ENCODE data around the gene ASTN2. TPM values are rescaled to one million over a fixed set of nuclear protein-coding genes. Genes with fewer than 3 reads are reported as not detected.

Gene ASTN2
- total and polyA plus RNA-seq, 4 donors = 0.57 to 2.9 (median 1.4) TPM

DNA sequence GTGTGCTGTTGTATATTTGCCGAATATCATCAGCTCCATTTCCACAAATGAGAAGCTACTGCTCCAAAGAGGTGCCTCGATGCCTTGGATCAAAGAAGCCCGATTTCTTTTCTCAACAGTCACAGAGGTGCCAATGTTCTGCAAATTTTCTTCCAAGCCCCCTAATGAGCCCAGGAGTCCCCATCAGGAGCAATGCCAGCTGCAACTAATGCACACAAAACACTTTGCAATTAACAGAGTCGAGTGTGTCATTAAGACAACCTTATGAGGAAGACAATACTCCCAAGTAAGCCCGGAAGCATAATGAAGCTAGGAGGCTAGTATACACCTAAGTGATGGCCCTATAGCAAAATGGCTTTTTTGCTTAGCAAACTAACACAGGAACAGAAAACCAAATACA is 480.7 kb downstream of the ASTN2 start:
- TF ChIP-seq JUND (IDR thresholded peaks at IDR 0.05) (no peak), RAD21 (IDR thresholded peaks at IDR 0.05) (no peak), SP1 (IDR thresholded peaks at IDR 0.05) (no peak), FOXA1 (IDR thresholded peaks at IDR 0.05) (no peak), TAF1 (conservative IDR thresholded peaks at IDR 0.05) (no peak), EGR1 (IDR thresholded peaks at IDR 0.05; ENCODE audit: low read depth in 2 of 2) (no peak), HNF4A (conservative IDR thresholded peaks at IDR 0.05) (no peak), GABPA (IDR thresholded peaks at IDR 0.05 in 1 of 2, conservative IDR thresholded peaks at IDR 0.05 in 1 of 2) (no peak), NR2F2 (IDR thresholded peaks at IDR 0.05) (no peak), RXRA (IDR thresholded peaks at IDR 0.05) (no peak), HNF4G (IDR thresholded peaks at IDR 0.05) (no peak), CTCF (IDR thresholded peaks at IDR 0.05; ENCODE audit: low read depth, low read length, missing input control) (no peak), YY1 (IDR thresholded peaks at IDR 0.05) (no peak), FOXA2 (IDR thresholded peaks at IDR 0.05) (no peak), ZBTB33 (IDR thresholded peaks at IDR 0.05) (no peak)
- TF ChIP-seq, protein P1, sequence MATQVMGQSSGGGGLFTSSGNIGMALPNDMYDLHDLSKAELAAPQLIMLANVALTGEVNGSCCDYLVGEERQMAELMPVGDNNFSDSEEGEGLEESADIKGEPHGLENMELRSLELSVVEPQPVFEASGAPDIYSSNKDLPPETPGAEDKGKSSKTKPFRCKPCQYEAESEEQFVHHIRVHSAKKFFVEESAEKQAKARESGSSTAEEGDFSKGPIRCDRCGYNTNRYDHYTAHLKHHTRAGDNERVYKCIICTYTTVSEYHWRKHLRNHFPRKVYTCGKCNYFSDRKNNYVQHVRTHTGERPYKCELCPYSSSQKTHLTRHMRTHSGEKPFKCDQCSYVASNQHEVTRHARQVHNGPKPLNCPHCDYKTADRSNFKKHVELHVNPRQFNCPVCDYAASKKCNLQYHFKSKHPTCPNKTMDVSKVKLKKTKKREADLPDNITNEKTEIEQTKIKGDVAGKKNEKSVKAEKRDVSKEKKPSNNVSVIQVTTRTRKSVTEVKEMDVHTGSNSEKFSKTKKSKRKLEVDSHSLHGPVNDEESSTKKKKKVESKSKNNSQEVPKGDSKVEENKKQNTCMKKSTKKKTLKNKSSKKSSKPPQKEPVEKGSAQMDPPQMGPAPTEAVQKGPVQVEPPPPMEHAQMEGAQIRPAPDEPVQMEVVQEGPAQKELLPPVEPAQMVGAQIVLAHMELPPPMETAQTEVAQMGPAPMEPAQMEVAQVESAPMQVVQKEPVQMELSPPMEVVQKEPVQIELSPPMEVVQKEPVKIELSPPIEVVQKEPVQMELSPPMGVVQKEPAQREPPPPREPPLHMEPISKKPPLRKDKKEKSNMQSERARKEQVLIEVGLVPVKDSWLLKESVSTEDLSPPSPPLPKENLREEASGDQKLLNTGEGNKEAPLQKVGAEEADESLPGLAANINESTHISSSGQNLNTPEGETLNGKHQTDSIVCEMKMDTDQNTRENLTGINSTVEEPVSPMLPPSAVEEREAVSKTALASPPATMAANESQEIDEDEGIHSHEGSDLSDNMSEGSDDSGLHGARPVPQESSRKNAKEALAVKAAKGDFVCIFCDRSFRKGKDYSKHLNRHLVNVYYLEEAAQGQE (IDR thresholded peaks at IDR 0.05) = no peak
- TF ChIP-seq, protein P2, sequence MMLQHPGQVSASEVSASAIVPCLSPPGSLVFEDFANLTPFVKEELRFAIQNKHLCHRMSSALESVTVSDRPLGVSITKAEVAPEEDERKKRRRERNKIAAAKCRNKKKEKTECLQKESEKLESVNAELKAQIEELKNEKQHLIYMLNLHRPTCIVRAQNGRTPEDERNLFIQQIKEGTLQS (IDR thresholded peaks at IDR 0.05) = no peak
- TF ChIP-seq, protein P3, sequence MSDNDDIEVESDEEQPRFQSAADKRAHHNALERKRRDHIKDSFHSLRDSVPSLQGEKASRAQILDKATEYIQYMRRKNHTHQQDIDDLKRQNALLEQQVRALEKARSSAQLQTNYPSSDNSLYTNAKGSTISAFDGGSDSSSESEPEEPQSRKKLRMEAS (IDR thresholded peaks at IDR 0.05) = no peak
- WGBS = 72% methylated on average over 5 of the region's 5 CpGs
- no peaks in the 10 kb centered on the region for H3K27me3 ChIP-seq (ENCODE audit: control insufficient read depth in 4 of 4, insufficient read depth in 4 of 4, low read length in 3 of 4)
- H3K9ac ChIP-seq (ENCODE audit: low read depth in 1 of 2, low read length in 2 of 2) = no peak overlapping the region
- H3K4me1 ChIP-seq (ENCODE audit: control insufficient read depth in 4 of 4, insufficient read depth in 4 of 4, low read length in 3 of 4) = no peaks in the 10 kb centered on the region
- H3K36me3 ChIP-seq (ENCODE audit: control insufficient read depth in 4 of 4, insufficient read depth in 3 of 4, low read depth in 1 of 4, low read length in 3 of 4) = no peaks in the 10 kb centered on the region
- no peak for DNase-seq (ENCODE audit: low spot score)
- no peak overlapping the region for H3K27ac ChIP-seq (ENCODE audit: low read depth in 1 of 2, low read length in 2 of 2)
- H3K4me3 ChIP-seq (ENCODE audit: low read depth in 1 of 3, low read length in 3 of 3) = no peak overlapping the region
- H3K9me3 ChIP-seq (ENCODE audit: control insufficient read depth in 4 of 4, low read length in 3 of 4) = no peaks in the 10 kb centered on the region

All from liver (tissue), 9 donors.